GM12801 (cell line): ENCODE results near the gene KMT2D.

Source experiments
- CTCF ChIP-seq: IDR thresholded peaks from one replicate; pipeline ENCODE4 v1.5.1; 2011; ENCODE audit warnings: control low read depth; ENCODE audit not compliant: insufficient read length; ENCODE audit errors: extremely low read depth

Gene KMT2D

GRCh38 chr12:49026678-49027480 is 33.7 kb downstream of the KMT2D start:
- no peak for TF ChIP-seq CTCF

DNA sequence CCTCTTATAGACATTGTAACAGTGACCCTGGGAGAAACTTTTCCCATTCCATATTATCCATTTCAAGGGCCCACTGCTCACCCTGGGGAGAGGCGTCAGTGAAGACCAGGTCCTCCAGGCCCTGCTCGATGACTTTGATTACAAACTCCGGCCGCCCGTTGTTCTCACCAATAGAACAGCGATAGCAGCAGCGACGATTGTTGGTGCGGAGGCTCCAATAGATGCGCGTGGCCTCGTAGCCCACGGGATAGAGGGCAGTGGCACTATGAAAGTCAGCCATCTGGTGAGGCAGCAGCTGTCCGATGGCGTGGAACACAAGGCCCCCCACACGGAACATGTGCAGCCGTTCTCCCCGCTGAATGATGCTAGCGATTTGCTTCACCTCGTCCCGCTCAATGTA is 34.5 kb downstream of the KMT2D start:
- TF ChIP-seq CTCF = no peak

GRCh38 chr12:49025463-49025862 is 35.1 kb downstream of the KMT2D start:
- TF ChIP-seq CTCF = no peak

GRCh38 chr12:49024543-49024942 is 36.1 kb downstream of the KMT2D start:
- TF ChIP-seq CTCF = no peak

- no peak for TF ChIP-seq CTCF
These were observed 36.8 kb downstream of the KMT2D start for GRCh38 chr12:49023812-49024211.

- no peak for TF ChIP-seq CTCF
These were observed 37.9 kb downstream of the KMT2D start for GRCh38 chr12:49022558-49023178.

- TF ChIP-seq CTCF = no peak
These were observed 39.2 kb downstream of the KMT2D start for GRCh38 chr12:49021292-49021915.
